ENCODE data around the gene CCDC152.

GRCh38 chr5:42760426-42760825, 3.8 kb downstream of the CCDC152 start:
- TF ChIP-seq CTCF (optimal IDR thresholded peaks at IDR 0.05 in 1 of 3, IDR thresholded peaks at IDR 0.05 in 1 of 3, conservative IDR thresholded peaks at IDR 0.05 in 1 of 3; ENCODE audit: extremely low read depth in 1 of 3, insufficient read depth in 2 of 3, low read length in 3 of 3), result no peak
- no peak for TF ChIP-seq EZH2 (IDR thresholded peaks at IDR 0.05; ENCODE audit: low read length)
